ENCODE measurements around the gene TIMM50. TPM values are rescaled to one million over a fixed set of nuclear protein-coding genes. Genes with fewer than 3 reads are reported as not detected.

The TIMM50 gene
- total RNA-seq, 1 donor from 2014 or later: 79.3 TPM

DNA sequence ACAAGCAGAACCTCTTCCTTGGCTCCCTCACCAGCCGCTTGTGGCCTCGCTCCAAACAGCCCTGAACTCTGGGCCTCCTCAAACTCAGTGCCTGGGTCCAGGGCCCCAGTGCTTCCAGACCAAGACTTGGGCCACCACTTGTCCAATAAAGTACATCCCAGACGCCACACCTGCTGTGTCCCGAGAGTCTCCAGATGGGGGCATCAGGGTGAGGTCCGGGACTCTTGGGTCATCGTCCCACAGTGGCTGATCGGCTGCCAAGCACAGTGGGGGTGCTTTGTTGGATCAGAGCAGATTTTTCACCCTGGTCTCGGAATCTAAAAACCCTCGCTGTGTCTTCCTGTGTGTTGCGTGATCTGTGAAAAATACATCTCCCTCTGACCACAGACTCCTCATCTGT lies 9.1 kb downstream of the TIMM50 start:
- DNase-seq (ENCODE audit: low spot score, unreplicated experiment): no peak
- TF ChIP-seq, protein P1, sequence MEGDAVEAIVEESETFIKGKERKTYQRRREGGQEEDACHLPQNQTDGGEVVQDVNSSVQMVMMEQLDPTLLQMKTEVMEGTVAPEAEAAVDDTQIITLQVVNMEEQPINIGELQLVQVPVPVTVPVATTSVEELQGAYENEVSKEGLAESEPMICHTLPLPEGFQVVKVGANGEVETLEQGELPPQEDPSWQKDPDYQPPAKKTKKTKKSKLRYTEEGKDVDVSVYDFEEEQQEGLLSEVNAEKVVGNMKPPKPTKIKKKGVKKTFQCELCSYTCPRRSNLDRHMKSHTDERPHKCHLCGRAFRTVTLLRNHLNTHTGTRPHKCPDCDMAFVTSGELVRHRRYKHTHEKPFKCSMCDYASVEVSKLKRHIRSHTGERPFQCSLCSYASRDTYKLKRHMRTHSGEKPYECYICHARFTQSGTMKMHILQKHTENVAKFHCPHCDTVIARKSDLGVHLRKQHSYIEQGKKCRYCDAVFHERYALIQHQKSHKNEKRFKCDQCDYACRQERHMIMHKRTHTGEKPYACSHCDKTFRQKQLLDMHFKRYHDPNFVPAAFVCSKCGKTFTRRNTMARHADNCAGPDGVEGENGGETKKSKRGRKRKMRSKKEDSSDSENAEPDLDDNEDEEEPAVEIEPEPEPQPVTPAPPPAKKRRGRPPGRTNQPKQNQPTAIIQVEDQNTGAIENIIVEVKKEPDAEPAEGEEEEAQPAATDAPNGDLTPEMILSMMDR (IDR thresholded peaks at IDR 0.05; ENCODE audit: unreplicated experiment): no peak
- peaks cover 14% of the 10 kb centered on the region for H3K36me3 Mint-ChIP-seq (ENCODE audit: insufficient read depth)
- no peaks in the 10 kb centered on the region for H3K4me1 Mint-ChIP-seq (ENCODE audit: low read depth)
- no peaks in the 10 kb centered on the region for H3K27me3 Mint-ChIP-seq
- H3K27ac Mint-ChIP-seq: no peak overlapping the region
- H3K4me3 Mint-ChIP-seq (ENCODE audit: low read depth): no peak overlapping the region
- no peaks in the 10 kb centered on the region for H3K9me3 Mint-ChIP-seq (ENCODE audit: low read depth)

DNA sequence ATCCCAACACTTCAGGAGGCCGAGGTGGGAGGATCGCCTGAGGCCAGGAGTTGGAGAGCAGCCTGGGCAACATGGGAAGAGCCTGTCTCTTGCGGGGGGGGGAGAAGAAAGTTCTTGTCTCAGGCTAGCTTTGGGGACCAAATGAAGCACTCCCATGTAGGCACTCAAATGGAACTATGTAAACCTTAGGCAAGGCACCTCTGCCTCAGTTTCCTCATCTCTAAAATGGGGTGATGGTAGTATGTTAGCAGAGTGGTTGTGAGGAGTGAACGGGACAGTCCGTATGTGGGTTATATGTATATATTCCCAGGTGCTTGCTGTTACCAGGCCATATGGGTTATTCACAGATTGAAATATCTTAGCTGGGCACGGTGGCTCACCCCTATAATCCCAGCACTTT lies 11.6 kb downstream of the TIMM50 start:
- peaks cover 14% of the 10 kb centered on the region for H3K27me3 Mint-ChIP-seq
- no peaks in the 10 kb centered on the region for H3K9me3 Mint-ChIP-seq (ENCODE audit: low read depth)
- TF ChIP-seq, protein P1 (IDR thresholded peaks at IDR 0.05; ENCODE audit: unreplicated experiment): no peak
- no peak overlapping the region for H3K4me3 Mint-ChIP-seq (ENCODE audit: low read depth)
- peaks cover 10% of the 10 kb centered on the region for H3K36me3 Mint-ChIP-seq (ENCODE audit: insufficient read depth)
- DNase-seq (ENCODE audit: low spot score, unreplicated experiment): no peak
- H3K27ac Mint-ChIP-seq: no peak overlapping the region
- H3K4me1 Mint-ChIP-seq (ENCODE audit: low read depth): no peaks in the 10 kb centered on the region

DNA sequence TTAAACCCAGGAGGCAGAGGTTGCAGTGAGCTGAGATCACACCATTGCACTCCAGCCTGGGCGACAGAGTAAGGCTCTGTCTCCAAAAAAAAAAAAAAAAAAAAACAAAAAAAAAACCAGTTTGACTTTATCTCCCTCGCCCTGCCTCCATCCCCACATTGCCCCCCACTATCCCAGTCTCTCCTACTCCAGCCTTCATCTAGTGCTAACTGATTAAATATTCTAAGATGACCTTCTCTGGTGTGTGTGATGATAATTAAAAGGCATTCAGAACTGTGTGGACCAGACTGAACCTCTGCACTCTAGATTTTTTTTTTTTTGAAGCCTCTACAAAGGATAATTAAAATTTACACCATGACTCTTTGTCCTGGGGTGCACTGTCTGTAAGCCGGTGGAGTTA lies 12.2 kb downstream of the TIMM50 start:
- DNase-seq (ENCODE audit: low spot score, unreplicated experiment): no peak
- no peaks in the 10 kb centered on the region for H3K4me1 Mint-ChIP-seq (ENCODE audit: low read depth)
- TF ChIP-seq, protein P1 (IDR thresholded peaks at IDR 0.05; ENCODE audit: unreplicated experiment): no peak
- peaks cover 20% of the 10 kb centered on the region for H3K27me3 Mint-ChIP-seq
- H3K36me3 Mint-ChIP-seq (ENCODE audit: insufficient read depth): peaks cover 9% of the 10 kb centered on the region
- no peak overlapping the region for H3K4me3 Mint-ChIP-seq (ENCODE audit: low read depth)
- no peaks in the 10 kb centered on the region for H3K9me3 Mint-ChIP-seq (ENCODE audit: low read depth)
- no peak overlapping the region for H3K27ac Mint-ChIP-seq

DNA sequence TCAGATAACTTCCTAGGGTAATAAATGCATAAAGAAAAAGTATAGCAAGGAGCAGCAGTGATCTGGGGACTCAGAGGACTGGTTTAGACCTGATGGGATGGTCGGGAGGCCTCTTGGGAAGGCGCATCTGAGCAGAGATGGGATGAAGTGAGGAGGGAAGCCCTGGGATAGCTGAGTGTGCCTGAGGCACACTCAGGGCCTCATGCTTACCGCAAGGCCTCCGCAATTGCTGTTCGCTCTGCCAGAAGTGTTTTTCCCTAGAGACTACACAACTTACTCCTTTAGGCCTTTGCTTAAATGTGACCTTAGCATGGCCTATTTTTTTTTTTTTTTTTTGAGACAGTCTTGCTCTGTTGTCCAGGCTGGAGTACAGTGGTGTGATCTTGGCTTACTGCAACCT lies 14.0 kb downstream of the TIMM50 start:
- no peak for DNase-seq (ENCODE audit: low spot score, unreplicated experiment)
- no peak overlapping the region for H3K27ac Mint-ChIP-seq
- no peaks in the 10 kb centered on the region for H3K9me3 Mint-ChIP-seq (ENCODE audit: low read depth)
- H3K4me3 Mint-ChIP-seq (ENCODE audit: low read depth): no peak overlapping the region
- peaks cover 8% of the 10 kb centered on the region for H3K4me1 Mint-ChIP-seq (ENCODE audit: low read depth)
- H3K27me3 Mint-ChIP-seq: peaks cover 33% of the 10 kb centered on the region
- H3K36me3 Mint-ChIP-seq (ENCODE audit: insufficient read depth): no peaks in the 10 kb centered on the region
- TF ChIP-seq, protein P1 (IDR thresholded peaks at IDR 0.05; ENCODE audit: unreplicated experiment): no peak

DNA sequence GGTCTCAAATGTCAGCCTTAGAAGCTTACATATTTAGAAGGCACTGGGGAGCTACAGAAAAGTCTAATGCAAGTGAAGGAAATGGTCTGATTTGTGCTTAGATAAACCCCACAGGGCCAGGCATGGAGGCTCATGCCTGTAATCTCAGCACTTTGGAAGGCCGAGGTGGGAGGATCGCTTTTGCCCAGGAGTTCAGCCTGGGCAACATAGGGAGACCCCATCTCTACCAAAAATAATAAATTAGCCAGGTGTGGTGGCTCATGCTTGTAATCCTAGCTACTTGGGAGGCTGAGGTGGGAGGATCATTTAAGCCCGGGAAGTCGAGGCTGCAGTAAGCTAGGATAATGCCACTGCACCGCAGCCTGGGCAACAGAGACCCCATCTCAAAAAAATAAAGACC lies 15.4 kb downstream of the TIMM50 start:
- TF ChIP-seq, protein P1 (IDR thresholded peaks at IDR 0.05; ENCODE audit: unreplicated experiment): no peak
- no peak for DNase-seq (ENCODE audit: low spot score, unreplicated experiment)
- Mint-ChIP-seq H3K4me3 (ENCODE audit: low read depth) (no peak overlapping the region), H3K4me1 (ENCODE audit: low read depth) (peaks cover 8% of the 10 kb centered on the region), H3K36me3 (ENCODE audit: insufficient read depth) (no peaks in the 10 kb centered on the region), H3K9me3 (ENCODE audit: low read depth) (no peaks in the 10 kb centered on the region), H3K27ac (no peak overlapping the region), H3K27me3 (peaks cover 46% of the 10 kb centered on the region)

Measured in progenitor cell of endocrine pancreas (in vitro differentiated cells).